Type B pancreatic cell (in vitro differentiated cells): Measurements from ENCODE around the gene ZFAND5. TPM values are rescaled to one million over a fixed set of nuclear protein-coding genes. Genes with fewer than 3 reads are reported as not detected.

Source experiments
- DNase-seq: peaks from one replicate; pipeline ENCODE4 v3.0.0; 2021; ENCODE audit warnings: mixed read lengths; ENCODE audit not compliant: unreplicated experiment; ENCODE audit errors: extremely low spot score
- H3K27ac Mint-ChIP-seq: 2 replicates; pipeline ENCODE4 v1.8.0; 2021; ENCODE audit warnings: mild to moderate bottlenecking, mixed read lengths
- H3K27me3 Mint-ChIP-seq: 2 replicates; pipeline ENCODE4 v1.8.0; 2021; ENCODE audit warnings: mixed read lengths
- H3K36me3 Mint-ChIP-seq: 2 replicates; pipeline ENCODE4 v1.8.0; 2021; ENCODE audit warnings: mixed read lengths
- H3K4me1 Mint-ChIP-seq: one replicate; pipeline ENCODE4 v1.8.0; 2021; ENCODE audit warnings: mixed read lengths; ENCODE audit not compliant: unreplicated experiment
- H3K4me3 Mint-ChIP-seq: 2 replicates; pipeline ENCODE4 v1.8.0; 2021; ENCODE audit warnings: mild to moderate bottlenecking, mixed read lengths
- H3K9me3 Mint-ChIP-seq: 2 replicates; pipeline ENCODE4 v1.8.0; 2021; ENCODE audit warnings: mixed read lengths
- CTCF ChIP-seq: fragments of 200-600 bp; sonication (generic); conservative IDR thresholded peaks from 2 replicates; pipeline ENCODE4 v1.5.0; 2021; ENCODE audit warnings: antibody characterized with exemption, mild to moderate bottlenecking
- total RNA-seq: library from RNA; stranded (reverse); gene quantifications from 2 replicates; pipeline ENCODE4 v1.2.1, GENCODE V29; 2021; ENCODE audit warnings: low replicate concordance

Gene ZFAND5
- total RNA-seq, 1 donor from 2014 or later: 175 TPM

GRCh38 chr9:72377041-72377440 lies 12.0 kb upstream of the ZFAND5 start:
- no peaks in the 10 kb centered on the region for H3K27me3 Mint-ChIP-seq
- TF ChIP-seq CTCF: no peak
- H3K27ac Mint-ChIP-seq: no peak overlapping the region
- no peaks in the 10 kb centered on the region for H3K9me3 Mint-ChIP-seq
- no peak overlapping the region for H3K4me3 Mint-ChIP-seq
- no peak for DNase-seq
- no peaks in the 10 kb centered on the region for H3K4me1 Mint-ChIP-seq
- H3K36me3 Mint-ChIP-seq: no peaks in the 10 kb centered on the region

GRCh38 chr9:72371151-72371550 lies 6.1 kb upstream of the ZFAND5 start:
- Mint-ChIP-seq H3K4me1 (no peaks in the 10 kb centered on the region), H3K27ac (peak overlapping the region; percentile 1), H3K9me3 (no peaks in the 10 kb centered on the region), H3K27me3 (no peaks in the 10 kb centered on the region), H3K36me3 (no peaks in the 10 kb centered on the region), H3K4me3 (no peak overlapping the region)
- TF ChIP-seq CTCF: no peak
- DNase-seq: no peak

- Mint-ChIP-seq H3K9me3 (no peaks in the 10 kb centered on the region), H3K27me3 (no peaks in the 10 kb centered on the region), H3K4me1 (peaks cover 21% of the 10 kb centered on the region), H3K36me3 (peaks cover 19% of the 10 kb centered on the region), H3K27ac (peak overlapping the region; percentile 100), H3K4me3 (peak overlapping the region; percentile 97)
- peak; percentile 75 for DNase-seq
- TF ChIP-seq CTCF: peak; percentile 29
These were observed 683 bp upstream of the ZFAND5 start for GRCh38 chr9:72365525-72366256.

- Mint-ChIP-seq H3K4me1 (peaks cover 28% of the 10 kb centered on the region), H3K9me3 (no peaks in the 10 kb centered on the region), H3K4me3 (peak overlapping the region; percentile 91), H3K27me3 (no peaks in the 10 kb centered on the region), H3K36me3 (peaks cover 22% of the 10 kb centered on the region), H3K27ac (peak overlapping the region; percentile 90)
- peak; percentile 70 for DNase-seq
- no peak for TF ChIP-seq CTCF
These were observed 915 bp downstream of the ZFAND5 start for GRCh38 chr9:72363908-72364678.

- no peak for TF ChIP-seq CTCF
- peaks cover 27% of the 10 kb centered on the region for H3K36me3 Mint-ChIP-seq
- H3K4me3 Mint-ChIP-seq: peak overlapping the region; percentile 91
- peaks cover 33% of the 10 kb centered on the region for H3K4me1 Mint-ChIP-seq
- H3K27ac Mint-ChIP-seq: peak overlapping the region; percentile 90
- no peak for DNase-seq
- H3K9me3 Mint-ChIP-seq: no peaks in the 10 kb centered on the region
- H3K27me3 Mint-ChIP-seq: no peaks in the 10 kb centered on the region
These were observed 1.8 kb downstream of the ZFAND5 start for GRCh38 chr9:72363236-72363635.
